HG03457 (cell line): ENCODE data around the gene FRMD6.
"Not testable (repeated sequence)": the region's sequence is repeated elsewhere in the genome, so short reads cannot be mapped to it uniquely, and the experiment has no call there.

Experiments used
- ATAC-seq: cut with Tn5 transposase; IDR thresholded peaks from one replicate; pipeline ENCODE4 v1.9.1; 2021; ENCODE audit warnings: moderate number of reproducible peaks; ENCODE audit not compliant: unreplicated experiment

The FRMD6 gene

DNA sequence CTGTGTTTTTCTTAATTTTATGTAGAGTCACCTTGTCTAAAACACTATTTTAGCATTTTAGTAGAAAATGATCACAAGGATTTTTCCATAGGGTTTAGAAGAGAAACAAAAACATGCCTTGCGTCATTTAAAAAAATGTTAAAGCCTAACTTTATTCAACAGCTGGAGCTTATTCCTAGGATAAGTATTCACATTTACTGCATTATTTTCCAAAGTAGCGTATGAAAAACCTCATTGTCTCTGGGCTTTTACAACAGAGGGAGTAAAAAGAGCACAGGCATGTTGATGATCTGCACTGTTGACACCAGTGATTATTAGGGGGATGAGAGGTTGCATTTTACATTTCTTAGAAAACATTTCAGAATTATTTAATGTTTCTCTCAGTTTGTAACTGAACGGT is 66.1 kb downstream of the FRMD6 start:
- no peak for ATAC-seq

DNA sequence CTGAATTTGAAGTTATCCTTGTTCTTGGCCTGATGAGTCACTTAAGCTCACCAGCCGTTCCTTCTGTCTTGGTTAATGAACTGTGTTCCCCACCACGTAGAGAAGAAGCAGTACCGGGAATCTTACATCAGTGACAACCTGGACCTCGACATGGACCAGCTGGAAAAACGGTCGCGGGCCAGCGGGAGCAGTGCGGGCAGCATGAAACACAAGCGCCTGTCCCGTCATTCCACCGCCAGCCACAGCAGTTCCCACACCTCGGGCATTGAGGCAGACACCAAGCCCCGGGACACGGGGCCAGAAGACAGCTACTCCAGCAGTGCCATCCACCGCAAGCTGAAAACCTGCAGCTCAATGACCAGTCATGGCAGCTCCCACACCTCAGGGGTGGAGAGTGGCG is 68.2 kb downstream of the FRMD6 start:
- no peak for ATAC-seq

DNA sequence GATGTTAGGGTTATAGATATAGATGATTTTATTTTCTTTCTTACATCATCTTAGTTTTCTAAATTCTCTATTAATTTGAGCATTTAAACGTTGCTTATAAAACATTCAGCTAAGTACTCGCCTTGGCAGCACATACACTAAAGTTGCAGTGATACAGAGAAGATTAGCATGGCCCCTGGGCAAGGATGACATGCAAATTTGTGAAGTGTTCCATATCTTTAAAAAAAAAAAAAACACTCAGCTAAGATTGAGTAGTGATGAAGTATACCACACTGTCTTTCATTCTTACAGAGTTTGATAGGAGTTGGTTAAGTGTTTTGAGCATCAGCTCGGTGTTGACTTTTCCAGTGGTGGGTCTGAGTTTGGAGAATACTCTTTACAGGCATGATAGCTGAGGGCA is 72.3 kb downstream of the FRMD6 start:
- ATAC-seq: no peak

DNA sequence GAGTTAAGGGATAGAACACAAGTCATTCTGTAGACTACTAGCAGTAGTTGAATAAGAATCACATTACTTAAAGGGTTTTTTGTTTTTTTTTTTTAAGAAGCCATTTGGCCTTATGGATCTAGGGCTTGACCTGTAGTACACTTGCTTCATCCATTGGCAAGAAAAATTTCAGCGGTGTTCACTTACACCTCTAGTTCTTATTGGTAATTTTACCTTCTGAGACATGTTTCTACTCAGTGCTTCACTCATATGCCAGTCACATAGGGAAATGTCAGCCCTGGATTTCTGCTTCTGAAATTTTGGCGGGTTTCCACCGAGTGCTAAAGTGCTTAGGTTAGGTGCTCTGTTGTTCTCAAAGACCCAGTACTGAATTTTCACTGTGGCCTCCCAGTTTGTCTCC is 72.9 kb downstream of the FRMD6 start:
- no peak for ATAC-seq

DNA sequence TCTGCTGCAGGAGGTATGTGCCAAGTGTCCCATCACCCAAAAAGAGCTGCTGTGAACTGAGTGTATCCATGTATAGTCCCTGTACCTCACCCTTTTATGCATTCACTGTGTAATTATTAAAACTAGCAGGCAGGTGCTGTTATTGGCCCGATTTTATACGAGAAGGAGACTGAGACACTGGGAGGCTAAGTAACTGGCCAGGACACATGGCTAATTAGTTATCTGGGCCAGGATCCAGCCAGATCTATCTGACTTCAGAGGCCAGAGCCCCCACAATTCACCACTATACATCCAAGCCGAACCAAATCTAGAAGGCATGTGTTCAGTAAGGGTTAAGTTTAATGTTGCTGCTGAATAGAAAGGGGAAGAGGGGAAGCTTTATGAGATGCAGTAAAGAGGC is 73.4 kb downstream of the FRMD6 start:
- no peak for ATAC-seq

DNA sequence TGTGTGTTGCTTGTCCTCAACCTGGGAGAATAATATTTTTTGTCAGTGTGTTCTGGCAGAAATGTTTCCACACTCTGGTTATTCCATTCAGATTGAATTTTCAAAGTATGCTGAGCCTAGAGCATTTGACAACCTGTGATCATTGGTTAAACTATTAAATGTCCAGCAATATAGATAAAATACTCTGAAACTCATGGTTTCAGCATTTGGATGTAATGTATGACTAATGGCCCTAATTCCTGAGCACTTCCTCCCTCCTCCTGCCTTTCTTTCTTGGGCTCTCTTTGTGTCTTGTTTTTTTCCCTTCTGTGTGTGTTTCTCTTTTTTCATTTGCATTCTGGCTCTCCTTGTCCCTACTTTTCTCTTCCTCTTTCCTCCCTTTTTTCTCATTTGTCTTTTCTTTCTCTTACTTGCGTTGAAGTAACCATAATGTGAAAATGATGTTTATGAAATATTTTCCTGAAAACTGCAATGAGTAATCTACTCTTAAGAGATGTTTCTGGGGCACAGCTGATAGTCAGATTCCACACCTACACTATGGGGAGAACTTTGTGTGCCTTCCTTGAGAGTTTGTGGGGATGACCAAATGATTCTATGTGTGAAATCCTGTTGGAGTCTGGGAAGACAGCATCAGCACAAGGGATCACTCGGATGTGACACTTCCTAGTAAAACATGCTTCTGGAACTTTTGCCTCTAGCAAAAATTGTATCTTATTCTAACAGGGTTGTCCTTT is 74.6 kb downstream of the FRMD6 start:
- ATAC-seq: no peak

DNA sequence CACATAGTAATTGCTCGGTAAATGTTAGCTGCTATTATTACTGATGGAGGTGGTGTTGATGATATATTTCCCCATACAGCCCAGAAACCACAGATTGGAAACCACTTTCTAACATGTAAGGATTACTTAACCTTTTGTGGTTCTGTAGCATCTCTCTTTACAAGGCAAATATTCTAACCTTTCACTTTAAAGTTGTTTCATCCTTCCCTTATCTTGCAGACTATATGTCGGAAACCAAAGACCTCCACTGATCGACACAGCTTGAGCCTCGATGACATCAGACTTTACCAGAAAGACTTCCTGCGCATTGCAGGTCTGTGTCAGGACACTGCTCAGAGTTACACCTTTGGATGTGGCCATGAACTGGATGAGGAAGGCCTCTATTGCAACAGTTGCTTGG is 75.8 kb downstream of the FRMD6 start:
- ATAC-seq: no peak

DNA sequence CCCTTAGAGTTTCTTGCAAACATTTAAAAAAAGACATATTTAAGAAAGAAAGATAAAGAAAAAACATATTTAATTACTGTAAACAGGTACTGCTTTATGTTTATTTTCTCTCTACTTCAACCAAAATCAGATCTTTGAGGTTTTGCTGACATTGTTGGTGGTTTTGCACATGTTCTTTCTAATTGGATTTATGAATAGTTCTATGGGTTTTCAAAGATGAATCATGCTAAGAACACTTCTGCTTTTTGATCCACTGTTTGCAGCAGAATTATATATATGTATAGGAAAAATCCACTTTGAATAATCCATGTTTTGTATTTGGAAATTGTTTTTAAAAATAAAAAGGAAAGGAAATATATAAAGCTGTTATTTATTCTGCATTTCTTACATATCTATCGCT is 78.4 kb downstream of the FRMD6 start:
- ATAC-seq: no peak

DNA sequence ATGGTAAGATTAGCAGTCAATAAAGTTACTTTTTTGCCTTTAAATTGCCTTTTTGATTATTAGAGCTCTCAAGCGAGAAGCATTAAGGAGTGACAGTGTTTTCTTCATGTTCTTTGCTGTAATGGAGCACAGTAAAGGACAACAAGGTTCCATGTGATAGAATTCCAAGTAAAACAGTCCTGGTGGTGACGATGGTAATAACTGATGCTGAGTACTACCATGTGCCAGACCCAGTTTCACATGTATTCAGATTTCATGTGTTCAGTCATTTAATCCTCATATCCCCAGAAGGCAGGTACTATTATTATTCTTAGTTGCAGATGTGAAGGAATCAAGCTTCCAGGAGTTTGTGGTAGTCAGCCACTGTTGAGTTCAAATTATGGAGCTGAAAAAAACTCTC is 79.0 kb downstream of the FRMD6 start:
- no peak for ATAC-seq

DNA sequence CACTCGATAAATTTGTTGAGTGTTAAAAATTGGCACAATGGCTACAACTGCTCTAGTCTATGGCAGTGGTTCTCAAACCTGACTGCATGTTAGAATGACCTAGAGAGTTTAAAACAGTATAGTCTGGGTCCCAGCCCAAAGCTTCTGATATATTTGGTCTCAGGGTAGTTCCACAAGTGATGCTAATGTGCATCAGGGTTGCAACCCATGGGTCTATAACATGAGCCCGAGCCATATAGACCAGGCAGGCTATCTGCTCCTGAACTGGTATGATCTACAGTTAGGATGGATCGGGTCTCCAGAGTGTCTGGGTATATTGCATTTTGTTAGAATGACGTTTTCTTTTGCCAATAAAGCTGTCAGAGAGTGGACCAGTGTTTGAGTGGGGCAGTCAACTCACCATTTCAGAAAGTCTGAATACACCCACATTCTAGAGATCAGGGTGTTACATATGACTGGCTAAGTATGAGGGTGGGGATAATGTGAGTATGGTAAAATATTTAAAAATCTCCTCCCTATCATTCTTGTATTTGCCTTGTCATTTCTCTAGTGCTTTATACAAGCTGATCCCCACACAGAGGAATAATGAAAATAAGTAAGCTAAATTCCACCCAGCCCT is 80.9 kb downstream of the FRMD6 start:
- no peak for ATAC-seq

DNA sequence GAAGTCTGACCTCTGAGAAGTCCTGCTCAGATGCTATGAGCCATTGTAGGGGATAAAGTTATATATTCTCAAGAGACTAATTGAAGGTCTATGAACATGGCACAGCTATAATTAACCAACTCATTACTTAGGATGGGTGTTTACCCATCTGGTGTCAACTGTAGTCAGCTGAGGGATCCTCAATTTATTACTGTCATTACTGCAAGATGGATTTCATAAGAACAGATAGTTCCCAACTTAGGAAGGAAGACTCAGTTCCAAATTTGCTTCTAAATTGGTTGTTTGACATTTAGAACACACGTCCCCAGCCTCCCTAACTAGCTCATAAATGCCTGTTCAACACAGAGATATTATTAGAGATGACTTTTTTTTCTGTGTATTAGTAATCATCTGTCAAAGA is 81.4 kb downstream of the FRMD6 start:
- ATAC-seq: no peak

DNA sequence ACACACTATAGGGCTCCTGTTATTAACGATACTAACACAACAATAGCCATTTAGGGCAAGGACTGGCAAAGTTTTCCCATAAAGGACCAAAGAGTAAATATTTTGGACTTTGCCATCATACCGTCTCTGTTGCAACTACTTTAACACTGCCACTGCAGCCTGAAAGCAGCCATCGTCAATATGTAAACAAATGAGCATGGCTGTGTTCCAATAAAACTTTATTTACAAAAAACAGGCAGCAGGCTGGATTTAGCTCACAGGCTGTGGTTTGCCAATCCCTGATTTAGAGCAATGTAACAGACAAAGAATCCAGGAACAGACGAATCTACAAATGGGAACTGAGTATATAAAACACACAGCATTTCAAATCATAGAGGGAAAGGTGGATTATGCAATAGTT is 84.1 kb downstream of the FRMD6 start:
- no peak for ATAC-seq

DNA sequence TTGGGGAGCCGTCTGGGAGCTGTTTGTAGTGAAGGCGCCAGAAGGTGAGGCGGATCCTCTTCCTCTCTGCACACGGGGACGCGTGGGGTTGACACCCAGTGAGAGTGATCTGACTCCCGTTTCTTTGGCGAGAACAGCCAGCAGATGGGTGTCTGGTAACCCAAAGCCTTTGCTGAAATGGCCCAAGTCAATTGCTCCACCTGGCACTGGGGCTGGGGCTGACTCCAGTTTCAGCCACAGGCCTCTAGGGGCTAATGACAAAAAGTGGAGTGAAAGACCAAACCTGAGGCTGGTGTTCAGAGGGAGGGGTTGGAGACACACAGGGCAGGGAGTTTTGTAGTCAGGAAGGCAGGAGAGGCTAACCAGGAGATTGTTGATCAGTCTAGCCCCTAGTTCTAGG is 87.0 kb downstream of the FRMD6 start:
- ATAC-seq: no peak

DNA sequence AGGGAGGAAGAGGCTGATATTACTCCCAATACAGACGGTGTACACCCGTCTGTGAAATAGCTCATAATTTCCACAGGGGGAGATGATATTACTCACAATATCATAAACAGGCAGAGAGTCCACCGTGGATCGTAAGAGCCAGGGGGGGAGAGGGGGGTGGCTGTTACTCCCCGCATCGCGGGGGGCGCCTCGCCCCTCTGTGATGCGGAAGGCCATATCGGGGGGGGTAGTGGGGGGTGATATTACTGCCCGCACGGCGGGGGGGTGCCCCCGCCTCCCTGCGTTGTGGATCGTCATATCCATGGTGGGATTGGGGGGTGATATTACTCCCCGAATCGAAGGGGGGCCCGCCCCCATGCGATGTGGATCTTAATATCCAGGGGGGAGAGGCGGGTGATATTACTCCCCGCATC is 91.9 kb downstream of the FRMD6 start:
- no peak for ATAC-seq

DNA sequence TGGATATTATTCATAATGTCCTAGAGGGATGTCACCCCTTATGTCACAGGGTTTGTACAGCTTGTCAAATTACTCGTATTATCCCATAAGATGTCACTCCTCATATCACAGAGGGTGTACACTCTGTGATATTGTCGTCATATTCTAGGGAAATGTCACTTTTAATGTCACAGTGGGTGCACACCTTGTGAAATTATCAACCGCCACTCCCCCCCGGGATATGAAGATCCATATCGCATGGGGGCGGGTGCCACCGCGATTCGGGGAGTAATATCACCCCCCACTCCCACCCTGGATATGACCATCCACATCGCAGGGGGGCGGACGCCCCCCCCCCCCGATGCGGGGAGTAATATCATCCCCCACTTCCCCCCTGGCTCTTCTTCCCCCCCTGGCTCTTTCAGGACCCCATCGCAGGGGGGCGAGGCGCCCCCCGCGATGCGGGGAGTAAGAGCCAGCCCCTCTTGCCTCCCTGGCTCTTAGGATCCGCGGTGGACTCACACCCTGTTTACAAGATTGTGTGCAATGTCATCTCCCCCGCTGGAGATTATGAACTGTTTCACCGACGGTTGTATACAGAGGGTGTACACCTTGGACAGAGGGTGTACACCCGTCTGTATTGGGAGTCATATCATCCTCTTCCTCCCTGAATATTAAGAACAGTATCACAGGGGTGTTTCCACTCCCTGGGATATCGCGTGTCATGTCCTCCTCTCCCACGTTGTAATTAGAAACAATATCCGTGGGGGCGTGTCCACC is 92.8 kb downstream of the FRMD6 start:
- no peak for ATAC-seq

DNA sequence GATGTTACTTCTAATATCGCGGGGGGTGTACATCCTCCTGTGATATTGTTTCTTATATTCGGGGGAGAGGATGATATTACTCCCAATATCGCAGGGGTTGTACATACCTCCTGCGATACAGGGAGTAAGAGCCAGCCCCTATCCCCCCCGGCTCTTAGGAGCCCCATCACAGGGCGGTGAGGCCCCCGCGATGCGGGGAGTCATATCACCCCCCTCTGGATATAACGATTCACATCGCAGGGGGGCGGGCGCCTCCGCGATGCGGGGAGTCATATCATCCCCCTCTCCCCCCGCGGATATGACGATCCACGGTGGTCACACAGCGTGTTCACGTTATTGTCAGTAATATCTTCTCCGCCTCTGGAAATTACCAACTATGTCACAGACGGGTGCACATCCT is 95.1 kb downstream of the FRMD6 start:
- ATAC-seq: not testable (repeated sequence)

DNA sequence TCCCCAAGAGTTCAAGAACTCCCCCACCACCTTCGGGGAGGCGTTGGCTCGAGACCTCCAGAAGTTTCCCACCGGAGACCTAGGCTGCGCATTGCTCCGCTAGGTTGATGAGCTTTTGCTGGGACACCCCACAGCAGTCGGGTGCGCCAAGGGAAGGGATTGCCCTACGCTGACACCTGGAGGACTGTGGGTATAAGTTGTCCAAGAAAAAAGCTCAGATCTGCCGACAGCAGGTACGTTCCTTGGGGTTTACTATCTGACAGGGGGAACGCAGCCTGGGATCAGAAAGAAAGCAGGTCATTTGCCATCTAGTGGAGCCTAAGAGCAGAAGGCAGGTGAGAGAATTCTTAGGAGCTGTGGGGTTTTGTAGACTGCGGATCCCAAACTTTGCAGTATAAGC is 98.8 kb downstream of the FRMD6 start:
- ATAC-seq: no peak

DNA sequence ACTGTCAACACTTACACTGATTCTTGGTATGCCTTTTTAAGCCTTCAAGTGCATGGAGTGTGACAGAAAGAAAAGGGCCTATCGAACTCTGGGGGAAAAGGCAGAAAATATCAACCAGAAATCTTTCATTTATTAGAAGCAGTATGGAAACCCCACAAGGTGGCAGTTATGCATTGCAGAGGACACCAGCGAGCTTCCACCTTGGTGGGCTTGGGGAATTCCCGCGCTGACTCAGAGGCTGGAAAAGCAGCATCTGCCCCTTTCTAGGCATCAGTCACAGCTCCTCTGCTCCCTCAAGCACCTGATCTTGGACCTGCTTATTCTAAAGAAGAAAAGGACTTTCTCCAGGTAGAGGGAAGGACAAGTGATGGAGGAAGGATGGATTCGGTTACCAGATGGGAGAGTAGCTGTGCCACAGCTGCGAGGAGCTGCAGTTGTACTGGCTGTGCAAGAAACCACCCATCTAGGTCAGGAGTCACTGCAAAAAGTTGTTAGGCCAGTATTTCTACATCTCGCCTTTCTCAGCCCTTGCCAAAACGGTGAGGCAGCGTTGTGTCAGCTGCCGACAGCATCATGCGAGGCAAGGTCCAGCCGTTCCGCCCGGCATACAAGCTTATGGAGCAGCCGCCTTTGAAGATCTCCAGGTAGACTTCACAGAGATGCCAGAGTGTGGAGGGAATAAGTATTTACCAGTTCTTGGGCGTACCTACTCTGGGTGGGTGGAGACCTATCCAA is 100.1 kb downstream of the FRMD6 start:
- ATAC-seq: not testable (repeated sequence)

DNA sequence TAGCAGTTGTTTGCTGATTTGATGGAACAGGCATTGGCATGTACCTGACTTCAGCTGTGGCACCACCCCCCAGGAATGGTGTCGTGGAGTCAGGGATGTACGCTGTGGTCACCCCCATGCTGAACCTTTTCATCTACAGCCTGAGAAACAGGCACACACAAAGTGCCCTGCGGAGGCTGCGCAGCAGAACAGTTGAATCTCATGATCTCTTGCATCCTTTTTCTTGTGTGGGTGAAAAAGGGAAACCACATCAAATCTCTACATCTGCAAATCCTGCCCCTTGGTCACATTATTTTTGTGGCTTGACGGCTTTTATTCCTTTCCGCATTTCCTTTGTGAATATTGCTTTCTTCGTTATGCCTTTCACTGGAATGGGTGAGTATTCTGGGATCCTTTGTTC is 106.0 kb downstream of the FRMD6 start:
- not testable (repeated sequence) for ATAC-seq

DNA sequence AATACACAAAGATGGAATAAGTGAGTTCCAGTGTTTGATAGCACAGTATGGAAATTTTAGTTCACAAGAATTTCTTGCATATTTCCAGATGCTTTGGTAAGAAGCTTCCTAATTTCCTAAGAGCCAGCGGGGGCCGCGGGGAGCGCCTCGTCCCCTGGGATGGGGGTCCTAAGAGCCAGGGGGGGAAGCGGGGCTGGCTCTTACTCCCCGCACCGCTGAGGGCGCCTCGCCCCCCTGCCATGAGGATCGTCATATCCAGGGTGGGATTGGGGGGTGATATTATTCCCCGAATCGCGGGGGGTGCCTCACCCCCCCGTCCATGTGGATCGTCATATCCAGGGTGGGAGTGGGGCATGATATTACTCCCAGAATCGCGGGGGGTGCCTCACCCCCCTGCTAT is 108.2 kb downstream of the FRMD6 start:
- ATAC-seq: no peak

DNA sequence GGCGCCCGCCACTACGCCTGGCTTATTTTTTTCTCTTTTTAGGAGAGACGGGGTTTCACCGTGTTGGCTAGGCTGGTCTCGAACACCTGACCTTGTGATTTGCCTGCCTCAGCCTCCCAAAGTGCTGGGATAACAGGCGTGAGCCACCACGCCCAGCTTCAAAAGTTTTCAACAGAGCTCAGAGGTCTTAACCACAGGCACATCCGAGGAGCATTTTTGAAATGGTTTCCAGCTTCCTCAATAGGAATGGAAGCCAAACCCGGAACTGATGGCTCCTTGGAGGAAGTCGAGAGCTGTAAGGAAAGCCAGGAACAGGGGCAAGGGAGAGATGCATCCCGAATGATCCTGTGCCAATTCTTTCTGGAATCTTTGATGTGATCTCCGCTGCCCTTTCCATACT is 114.0 kb downstream of the FRMD6 start:
- not testable (repeated sequence) for ATAC-seq
